ENCODE results near the gene IRF2BP2.

Gene IRF2BP2

GRCh38 chr1:234555390-234556024 lies 54.5 kb downstream of the IRF2BP2 start:
- DNase-seq: no peak

DNA sequence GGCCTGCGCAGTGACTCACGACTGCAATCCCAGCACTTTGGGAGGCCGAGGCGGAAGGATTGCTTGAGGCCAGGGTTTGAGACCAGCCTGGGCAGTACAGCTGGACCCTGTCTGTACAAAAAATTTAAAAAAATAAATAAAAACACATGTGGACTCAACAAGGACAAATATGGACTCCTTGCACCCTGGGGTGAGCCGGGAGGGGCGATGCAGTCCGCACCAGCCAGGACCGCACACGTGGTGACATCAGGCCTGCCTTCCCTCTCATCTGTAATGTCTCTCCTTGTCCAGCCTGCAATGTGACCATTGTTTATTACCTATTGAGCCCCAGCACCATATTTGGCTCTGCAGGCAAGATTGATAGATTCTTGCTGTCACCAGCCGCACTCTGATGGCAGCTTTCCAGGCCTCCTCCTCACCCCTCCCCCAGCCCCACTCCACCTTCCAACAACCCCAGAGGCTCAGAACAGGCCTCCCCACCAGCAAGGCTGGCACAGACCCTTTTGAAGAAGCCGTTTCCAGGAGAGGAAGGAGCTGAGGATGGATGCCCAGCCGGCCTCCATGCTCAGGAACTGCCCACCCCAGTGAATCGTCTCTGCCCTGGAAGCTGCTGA lies 55.2 kb downstream of the IRF2BP2 start:
- no peak for DNase-seq

Data from activated CD4-positive, CD25-positive, alpha-beta regulatory T cell treated with anti-CD3 and anti-CD28 coated beads, Interleukin-2, amount 50 U/mL, for 72 hours (primary cell).